HepG2 (cell line): ENCODE measurements around the gene UBE2I. TPM values are rescaled to one million over a fixed set of nuclear protein-coding genes. Genes with fewer than 3 reads are reported as not detected.

Experiments
- ATAC-seq: fragments of 200-7000 bp; cut with Tn5 transposase; 3 replicates; pipeline ENCODE4 v1.9.1; 2020; ENCODE audit warnings: mild to moderate bottlenecking, moderate library complexity
- BruUV-seq: library from RNA; stranded (reverse); fragments of 400-500 nt; replicated peaks from 2 replicates; lab custom pipeline; 2021; lab: Mats Ljungman, UMichigan
- CTCF ChIA-PET: fragments of 300-600 bp; formaldehyde crosslinking; extraction: SDS; loops from one replicate; lab custom pipeline; 2021; ENCODE audit warnings: low total read pairs, inconsistent platforms, low intra/inter-chr PET ratio; lab: Yijun Ruan, JAX
- POLR2A ChIA-PET: fragments of 350-600 bp; sonication (Branson Sonifier 250); formaldehyde crosslinking; loops from one replicate; lab custom pipeline; 2020; ENCODE audit warnings: antibody characterized with exemption, inconsistent platforms; lab: Yijun Ruan, JAX
- DNase-seq: peaks from one replicate; pipeline ENCODE4 v3.0.0-alpha.2; 2015; ENCODE audit warnings: low spot score
- FAIRE-seq: peaks from 3 replicates; lab custom pipeline; 2011; peaks lifted over from hg19 to GRCh38; lab: Jason Lieb, UNC
- H2AFZ ChIP-seq: one replicate; pipeline ENCODE4 v1.6.1; 2011; ENCODE audit warnings: low read length, inconsistent platforms
- H3K27ac ChIP-seq: fragments of 300-600 bp; 3 replicates; pipeline ENCODE4 v1.8.0; 2011; ENCODE audit warnings: mixed run types, mild to moderate bottlenecking, mixed read lengths, low read length, inconsistent platforms; ENCODE audit not compliant: insufficient read depth; ENCODE audit errors: extremely low read length
- H3K27me3 ChIP-seq, 2 experiments: fragments of 200-600 bp in 1 of 2; 2 replicates in 1 of 2; 3 replicates in 1 of 2; pipeline versions ENCODE4 v1.6.0 to v1.8.0; 2011; ENCODE audit warnings: low read length in 2 of 2, mild to moderate bottlenecking in 2 of 2, moderate library complexity in 2 of 2, inconsistent platforms in 1 of 2; ENCODE audit not compliant: insufficient read depth in 2 of 2, control insufficient read depth in 1 of 2
- H3K36me3 ChIP-seq, 2 experiments: fragments of 200-600 bp in 1 of 2; replicated peaks in 1 of 2; 2 replicates in 1 of 2; 3 replicates in 1 of 2; pipeline versions ENCODE4 v1.5.1 to v1.8.0; 2011; ENCODE audit warnings: low read length in 2 of 2, inconsistent platforms in 1 of 2; ENCODE audit not compliant: insufficient read depth in 2 of 2, control insufficient read depth in 1 of 2
- H3K4me1 ChIP-seq: 2 replicates; pipeline ENCODE4 v1.5.1; 2012; ENCODE audit warnings: low read length, inconsistent platforms; ENCODE audit not compliant: insufficient read depth
- H3K4me2 ChIP-seq: 2 replicates; pipeline ENCODE4 v1.6.0; 2011; ENCODE audit warnings: low read depth, low read length, inconsistent platforms
- H3K4me3 ChIP-seq, 3 experiments: fragments of 200-600 bp in 1 of 3; sonication (generic), shearing (Covaris generic) in 1 of 3; replicated peaks in 1 of 3; 2 replicates each; pipeline ENCODE4 v1.5.1; 2011 to 2016; ENCODE audit warnings: low read length in 3 of 3, inconsistent platforms in 2 of 3, low read depth in 2 of 3, mild to moderate bottlenecking in 2 of 3, control low read depth in 1 of 3, mixed read lengths in 1 of 3; ENCODE audit not compliant: insufficient read depth in 1 of 3
- H3K79me2 ChIP-seq: one replicate; pipeline ENCODE4 v1.6.1; 2011; ENCODE audit warnings: low read length, inconsistent platforms; ENCODE audit not compliant: insufficient read depth
- H3K9ac ChIP-seq: 2 replicates; pipeline ENCODE4 v1.6.0; 2011; ENCODE audit warnings: mild to moderate bottlenecking, low read depth, low read length, inconsistent platforms; ENCODE audit not compliant: insufficient read depth
- H3K9me3 ChIP-seq: 2 replicates; pipeline ENCODE4 v1.5.1; 2012; ENCODE audit warnings: mild to moderate bottlenecking, low read length
- H4K20me1 ChIP-seq: 2 replicates; pipeline ENCODE4 v1.6.0; 2011; ENCODE audit warnings: inconsistent platforms, mild to moderate bottlenecking, low read length, moderate library complexity; ENCODE audit not compliant: insufficient read depth
- AGO2 ChIP-seq: fragments of 200-400 bp; formaldehyde crosslinking; optimal IDR thresholded peaks from 2 replicates; pipeline ENCODE3; 2017; ENCODE audit warnings: mild to moderate bottlenecking, low read depth, low read length, moderate library complexity
- ATF2 ChIP-seq: sonication (generic); formaldehyde crosslinking; IDR thresholded peaks from 2 replicates; pipeline ENCODE4 v1.4.0; 2020; ENCODE audit warnings: missing genetic modification reagents
- CCAR2 ChIP-seq: fragments of 200-400 bp; formaldehyde crosslinking; optimal IDR thresholded peaks from 2 replicates; pipeline ENCODE3; 2018; ENCODE audit warnings: low read depth, mild to moderate bottlenecking, low read length, moderate library complexity
- HNRNPLL ChIP-seq: fragments of 200-400 bp; formaldehyde crosslinking; IDR thresholded peaks from 2 replicates; pipeline ENCODE4 v1.6.1; 2017; ENCODE audit warnings: mild to moderate bottlenecking, low read depth, low read length; ENCODE audit not compliant: poor library complexity, severe bottlenecking
- JUNB ChIP-seq: sonication (generic); formaldehyde crosslinking; IDR thresholded peaks from 2 replicates; pipeline ENCODE4 v1.8.0; 2022; ENCODE audit warnings: missing genetic modification reagents, mild to moderate bottlenecking, borderline replicate concordance
- PATZ1 ChIP-seq: sonication (generic); formaldehyde crosslinking; IDR thresholded peaks from 2 replicates; pipeline ENCODE4 v1.4.0; 2020; ENCODE audit warnings: missing genetic modification reagents
- POLR2G ChIP-seq: fragments of 200-400 bp; formaldehyde crosslinking; IDR thresholded peaks from 2 replicates; pipeline ENCODE4 v1.6.1; 2018; ENCODE audit warnings: mild to moderate bottlenecking, low read depth, low read length, moderate library complexity
- RBFOX2 ChIP-seq: fragments of 200-400 bp; formaldehyde crosslinking; IDR thresholded peaks from 2 replicates; pipeline ENCODE4 v1.6.1; 2017; ENCODE audit warnings: low read depth, mild to moderate bottlenecking, low read length
- RBM22 ChIP-seq: fragments of 200-400 bp; formaldehyde crosslinking; optimal IDR thresholded peaks from 2 replicates; pipeline ENCODE3; 2017; ENCODE audit warnings: mild to moderate bottlenecking, low read length, moderate library complexity
- ZNF101 ChIP-seq: sonication (generic); formaldehyde crosslinking; IDR thresholded peaks from 2 replicates; pipeline ENCODE4 v1.4.0; 2020; ENCODE audit warnings: mild to moderate bottlenecking, low read depth, missing genetic modification reagents, borderline replicate concordance
- ZNF512 ChIP-seq: sonication (generic); formaldehyde crosslinking; IDR thresholded peaks from 2 replicates; pipeline ENCODE4 v1.4.0; 2020; ENCODE audit warnings: mild to moderate bottlenecking, missing genetic modification reagents
- ZNF687 ChIP-seq: sonication (generic); formaldehyde crosslinking; IDR thresholded peaks from 2 replicates; pipeline ENCODE4 v1.5.1; 2020; ENCODE audit warnings: mild to moderate bottlenecking, missing genetic modification reagents, moderate library complexity
- WGBS: methylation state at CpG from one replicate; pipeline ENCODE4 v1.1.6; 2017; ENCODE audit warnings: low lambda C conversion rate; 5-methylcytosine and 5-hydroxymethylcytosine counted together
- in situ Hi-C: cut with HindIII; loops from 2 replicates; pipeline ENCODE4 v1.10.0; 2017; ENCODE audit warnings: low pct_unique_long_range_greater_than_20kb; ENCODE audit not compliant: extremely low pct_ligation_motif_present
- intact Hi-C: fragments of 100-400 bp; cut with micrococcal nuclease; formaldehyde crosslinking; loops from one replicate; pipeline ENCODE4 v1.10.0; 2022; ENCODE audit not compliant: unreplicated experiment
- polyA plus RNA-seq, 8 experiments: library from polyadenylated mRNA; depleted of rRNA in 3 of 8; stranded (reverse) in 7 of 8; unstranded in 1 of 8; fragments of >200 nt; fragmentation: Illumina TruSeq in 4 of 8; extraction: Trizol in 4 of 8; gene quantifications; 2 replicates each; pipeline versions ENCODE4 v1.2.1 to v1.2.3, GENCODE V29; 2011 to 2016; ENCODE audit warnings: low read depth in 4 of 8, missing spikeins in 1 of 8, mixed read lengths in 1 of 8; ENCODE audit not compliant: insufficient read depth in 1 of 8
- total RNA-seq, 5 experiments: library from RNA; depleted of rRNA; stranded (reverse); fragments of >200 nt; fragmentation: Illumina TruSeq; extraction: Trizol; gene quantifications; 2 replicates each; pipeline ENCODE4 v1.2.3, GENCODE V29; 2016; ENCODE audit warnings: low read depth in 1 of 5

The UBE2I gene
- total and polyA plus RNA-seq, 2 of the 13 experiments (the other 11 are each of a cell fraction or from before 2014, with no cell fraction given) = 75.8 to 98.9 TPM

- Histone ChIP-seq H3K9me3 (no peaks in the 10 kb centered on the region), H3K4me3 (peak overlapping the region; percentile 60 to 97 (median 85)), H3K4me1 (peaks cover 55% of the 10 kb centered on the region), H3K4me2 (peak overlapping the region; percentile 47), H2AFZ (no peak overlapping the region), H3K27me3 (no peaks in the 10 kb centered on the region; a peak in 2 of 5 replicates), H3K79me2 (peaks cover 35% of the 10 kb centered on the region), H4K20me1 (peaks cover 33% of the 10 kb centered on the region), H3K36me3 (peaks cover 9 to 12% of the 10 kb centered on the region in 2 experiments; a peak in 3 of 5 replicates), H3K9ac (peak overlapping the region; percentile 100; the same call in 1 of the 2 replicates), H3K27ac (peak overlapping the region; percentile 100)
- BruUV-seq = no TSS peak
- peak; percentile 52 for DNase-seq
- no peak for FAIRE-seq
- intact Hi-C loops = no loop called here
- POLR2A ChIA-PET = interaction anchor here (0.8 to 1.6 kb wide), 5 partner anchors 8 to 35 kb away, joined by 3 to 7 read pairs (median 5); no protein-coding TSS in a partner anchor
- CTCF ChIA-PET = no interaction called here
- WGBS = 20% methylated on average over 8 of the region's 43 CpGs
- in situ Hi-C loops = no loop called here
- ATAC-seq = peak; percentile 10
- TF ChIP-seq AGO2 (peak; percentile 7), RBFOX2 (peak; percentile 75), ATF2 (CRISPR knock-in tag) (no peak), HNRNPLL (peak; percentile 3), CCAR2 (peak; percentile 55), JUNB (no peak), POLR2G (peak; percentile 56; the same call in 1 of the 2 replicates), PATZ1 (peak; percentile 91), ZNF687 (0 out of 2 replicates have a peak, but pooled peaks have one; percentile 3), RBM22 (peak; percentile 9), ZNF101 (CRISPR knock-in tag) (no peak), ZNF512 (CRISPR knock-in tag) (peak; percentile 59; the same call in 1 of the 2 replicates)
These were observed 1.1 kb upstream of the UBE2I start for GRCh38 chr16:1308036-1308976.
